Lower leg skin (tissue), 3 donors: ENCODE data around the gene NFIX.
A peak's percentile ranks its signal among the peaks of the same experiment; 100 is the strongest.

ENCODE experiments used
- CTCF ChIP-seq, 3 donors: fragments of 450-650 bp; IDR thresholded peaks; one replicate each; pipeline ENCODE4 v1.5.1; 2016; ENCODE audit warnings: antibody characterized with exemption in 3 of 3, mild to moderate bottlenecking in 3 of 3, moderate library complexity in 2 of 3
- POLR2A ChIP-seq, 2 donors: fragments of 450-650 bp; IDR thresholded peaks; one replicate each; pipeline ENCODE4 v1.6.1; 2016 to 2017; ENCODE audit warnings: antibody characterized with exemption in 2 of 2, mild to moderate bottlenecking in 1 of 2, moderate library complexity in 1 of 2

- peak in 1 of 3 donors; percentile 21 for TF ChIP-seq CTCF (IDR thresholded peaks at IDR 0.05)
- no peak for TF ChIP-seq POLR2A (IDR thresholded peaks at IDR 0.05)
Measured at GRCh38 chr19:13095934-13096927, 101.0 kb downstream of the NFIX start.
